ENCODE measurements around the gene RAD51B. TPM values are rescaled to one million over a fixed set of nuclear protein-coding genes. Genes with fewer than 3 reads are reported as not detected.

RAD51B gene
- total RNA-seq, 4 donors from 2014 or later = 8.9 to 30.3 (median 10.4) TPM

DNA sequence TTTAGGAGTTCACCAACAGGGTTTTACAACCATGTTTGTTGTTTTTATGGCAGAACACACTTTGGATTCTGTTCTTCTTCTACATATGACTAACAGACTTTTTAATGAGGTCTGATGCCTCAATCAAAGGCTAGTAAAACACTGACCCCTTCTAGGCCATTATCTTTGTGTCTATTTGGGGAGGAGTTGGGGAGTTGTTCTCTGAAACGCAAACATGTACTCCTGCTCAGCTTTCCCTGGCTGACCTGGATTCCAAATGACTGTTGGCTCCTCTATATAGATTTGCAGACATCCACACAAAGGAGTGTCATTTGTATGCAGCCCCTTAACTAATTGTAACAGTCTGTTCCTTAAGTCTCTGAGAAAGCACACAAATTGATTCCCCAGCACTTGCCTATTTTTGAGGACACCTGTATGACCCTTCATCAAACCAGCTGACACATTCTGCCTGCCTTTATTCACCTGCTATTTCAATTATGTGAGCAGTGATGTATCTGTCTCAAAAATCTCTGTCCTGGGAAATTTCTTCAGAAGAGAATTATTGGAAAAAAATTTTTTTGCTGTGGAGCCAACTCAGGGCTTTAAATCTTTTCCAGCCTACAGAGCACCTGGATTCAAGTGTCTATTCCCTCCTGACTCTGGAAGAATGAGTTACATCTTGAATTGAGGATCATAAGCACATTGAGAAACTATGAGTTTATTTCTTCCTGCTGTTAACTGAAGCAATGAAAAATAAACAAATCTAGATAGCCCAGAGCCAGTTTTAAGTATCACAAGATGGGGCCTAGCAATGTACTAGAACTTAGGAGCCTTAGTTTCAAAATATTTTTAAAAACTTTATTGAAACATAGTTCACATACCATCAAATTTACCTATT, 417.2 kb downstream of the RAD51B start:
- ATAC-seq (ENCODE audit: low FRiP score) (no peak), DNase-seq (ENCODE audit: low spot score) (no peak)
- no peak for TF ChIP-seq CTCF (IDR thresholded peaks at IDR 0.05)

DNA sequence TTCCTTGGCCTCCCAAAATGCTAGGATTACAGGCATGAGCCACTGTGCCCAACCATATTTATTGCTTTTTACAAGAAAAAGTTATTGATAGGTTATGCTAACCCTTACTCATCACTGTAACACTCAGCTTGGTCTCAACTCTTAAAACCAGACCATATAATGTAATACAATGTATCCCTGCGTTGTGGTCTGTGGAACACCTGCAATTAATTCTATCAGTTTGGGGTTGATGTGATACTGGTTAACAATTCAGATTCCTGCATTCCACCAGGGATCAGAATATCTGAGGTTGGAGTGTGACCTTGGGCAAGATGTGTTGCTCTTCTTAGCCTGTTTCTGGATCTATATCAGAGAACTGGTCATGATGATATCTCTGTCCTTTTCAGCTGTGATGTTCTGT, 419.0 kb downstream of the RAD51B start:
- no peak for ATAC-seq (ENCODE audit: low FRiP score)
- DNase-seq (ENCODE audit: low spot score) = no peak
- TF ChIP-seq CTCF (IDR thresholded peaks at IDR 0.05) = no peak

- ATAC-seq (ENCODE audit: low FRiP score) (no peak), DNase-seq (ENCODE audit: low spot score) (no peak)
- TF ChIP-seq CTCF (IDR thresholded peaks at IDR 0.05) = no peak
These were observed 419.4 kb downstream of the RAD51B start for GRCh38 chr14:68238976-68239375.

DNA sequence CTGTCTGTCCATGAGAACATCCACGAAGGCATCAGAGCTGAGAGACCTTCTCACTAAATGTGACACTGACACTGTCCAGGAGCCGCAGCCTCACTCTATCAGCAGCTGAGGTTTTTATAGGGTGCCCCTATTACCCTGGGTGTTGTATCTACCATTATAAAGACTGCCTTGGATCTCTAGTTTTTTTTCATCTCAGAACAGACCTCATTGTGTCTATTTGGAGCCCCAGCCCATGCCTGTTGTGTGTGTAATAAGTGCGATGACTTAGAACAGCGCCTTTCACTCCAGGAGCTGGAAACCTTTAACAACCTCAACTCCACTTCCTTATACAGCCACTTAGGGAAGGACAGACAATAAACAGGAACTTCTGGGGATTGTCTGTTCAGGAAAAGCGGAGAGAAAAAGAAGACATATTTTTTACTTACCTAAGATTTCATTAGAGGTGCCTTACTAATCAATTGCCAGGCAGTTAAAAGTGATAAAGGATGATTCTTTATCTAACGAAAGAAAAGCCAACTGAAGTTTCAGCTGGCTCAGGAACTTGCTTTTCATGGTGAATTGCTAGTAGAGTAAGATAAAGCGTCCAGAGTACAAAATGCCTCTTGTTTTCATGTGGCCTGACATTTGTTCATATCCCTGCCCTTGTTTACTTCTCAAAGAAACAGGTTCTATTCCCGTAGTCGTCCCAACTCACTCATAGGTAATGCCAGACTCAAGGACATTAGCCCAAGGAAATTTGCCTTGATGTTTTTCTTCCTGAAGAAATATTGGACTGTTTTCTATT, 420.6 kb downstream of the RAD51B start:
- no peak for TF ChIP-seq CTCF (IDR thresholded peaks at IDR 0.05)
- ATAC-seq (ENCODE audit: low FRiP score) (peak; percentile 13), DNase-seq (ENCODE audit: low spot score) (no peak)

DNA sequence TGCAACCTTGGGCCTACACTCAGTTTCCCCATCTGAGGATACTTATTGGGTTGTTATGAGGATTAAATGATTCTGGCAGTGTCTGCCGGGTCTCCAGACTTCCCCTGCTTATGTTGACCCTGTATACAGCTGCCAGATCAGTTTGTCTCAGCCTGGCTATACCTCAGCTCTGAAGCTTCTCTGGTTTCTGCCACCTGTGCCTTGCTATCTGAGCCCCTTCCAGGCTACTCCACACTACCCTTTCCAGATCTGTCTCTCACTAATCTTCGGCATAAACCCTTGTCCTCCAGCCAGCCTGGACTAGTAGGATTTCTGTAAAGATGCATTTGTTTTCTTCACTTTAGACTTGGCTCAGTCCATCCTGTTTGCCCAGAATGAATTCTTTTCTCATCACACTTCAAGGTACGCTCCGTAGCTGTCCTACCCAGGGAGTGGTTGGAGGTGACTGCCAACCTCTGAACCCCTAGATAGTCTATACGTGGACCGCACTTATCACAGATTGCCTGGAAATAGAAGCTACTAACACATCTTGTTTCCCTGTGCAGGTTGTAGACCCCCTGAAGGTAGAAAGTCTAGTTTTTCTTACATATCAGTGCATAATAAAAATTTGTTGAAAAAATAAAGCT, 422.4 kb downstream of the RAD51B start:
- no peak for TF ChIP-seq CTCF (IDR thresholded peaks at IDR 0.05)
- no peak for ATAC-seq (ENCODE audit: low FRiP score)
- DNase-seq (ENCODE audit: low spot score) = no peak

GRCh38 chr14:68243450-68244010, 424.0 kb downstream of the RAD51B start:
- no peak for TF ChIP-seq CTCF (IDR thresholded peaks at IDR 0.05)
- ATAC-seq (ENCODE audit: low FRiP score) (no peak), DNase-seq (ENCODE audit: low spot score) (no peak)

Measured in omental fat pad (tissue), 4 donors.